GM19452 (cell line): Measurements from ENCODE around the gene TMEM214.

ENCODE experiments used
- ATAC-seq: cut with Tn5 transposase; IDR thresholded peaks from one replicate; pipeline ENCODE4 v1.9.1; 2021; ENCODE audit not compliant: unreplicated experiment

The TMEM214 gene

DNA sequence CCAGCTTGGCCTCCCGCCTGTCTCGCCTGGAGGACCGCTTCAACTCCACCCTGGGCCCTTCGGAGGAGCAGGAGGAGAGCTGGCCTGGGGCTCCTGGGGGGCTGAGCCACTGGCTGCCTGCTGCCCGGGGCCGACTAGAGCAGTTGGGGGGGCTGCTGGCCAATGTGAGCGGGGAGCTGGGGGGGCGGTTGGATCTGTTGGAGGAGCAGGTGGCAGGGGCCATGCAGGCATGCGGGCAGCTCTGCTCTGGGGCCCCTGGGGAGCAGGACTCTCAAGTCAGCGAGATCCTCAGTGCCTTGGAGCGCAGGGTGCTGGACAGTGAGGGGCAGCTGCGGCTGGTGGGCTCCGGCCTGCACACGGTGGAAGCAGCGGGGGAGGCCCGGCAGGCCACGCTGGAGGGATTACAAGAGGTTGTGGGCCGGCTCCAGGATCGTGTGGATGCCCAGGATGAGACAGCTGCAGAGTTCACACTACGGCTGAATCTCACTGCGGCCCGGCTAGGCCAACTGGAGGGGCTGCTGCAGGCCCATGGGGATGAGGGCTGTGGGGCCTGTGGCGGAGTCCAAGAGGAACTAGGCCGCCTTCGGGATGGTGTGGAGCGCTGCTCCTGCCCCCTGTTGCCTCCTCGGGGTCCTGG lies 50.1 kb downstream of the TMEM214 start:
- no peak for ATAC-seq

DNA sequence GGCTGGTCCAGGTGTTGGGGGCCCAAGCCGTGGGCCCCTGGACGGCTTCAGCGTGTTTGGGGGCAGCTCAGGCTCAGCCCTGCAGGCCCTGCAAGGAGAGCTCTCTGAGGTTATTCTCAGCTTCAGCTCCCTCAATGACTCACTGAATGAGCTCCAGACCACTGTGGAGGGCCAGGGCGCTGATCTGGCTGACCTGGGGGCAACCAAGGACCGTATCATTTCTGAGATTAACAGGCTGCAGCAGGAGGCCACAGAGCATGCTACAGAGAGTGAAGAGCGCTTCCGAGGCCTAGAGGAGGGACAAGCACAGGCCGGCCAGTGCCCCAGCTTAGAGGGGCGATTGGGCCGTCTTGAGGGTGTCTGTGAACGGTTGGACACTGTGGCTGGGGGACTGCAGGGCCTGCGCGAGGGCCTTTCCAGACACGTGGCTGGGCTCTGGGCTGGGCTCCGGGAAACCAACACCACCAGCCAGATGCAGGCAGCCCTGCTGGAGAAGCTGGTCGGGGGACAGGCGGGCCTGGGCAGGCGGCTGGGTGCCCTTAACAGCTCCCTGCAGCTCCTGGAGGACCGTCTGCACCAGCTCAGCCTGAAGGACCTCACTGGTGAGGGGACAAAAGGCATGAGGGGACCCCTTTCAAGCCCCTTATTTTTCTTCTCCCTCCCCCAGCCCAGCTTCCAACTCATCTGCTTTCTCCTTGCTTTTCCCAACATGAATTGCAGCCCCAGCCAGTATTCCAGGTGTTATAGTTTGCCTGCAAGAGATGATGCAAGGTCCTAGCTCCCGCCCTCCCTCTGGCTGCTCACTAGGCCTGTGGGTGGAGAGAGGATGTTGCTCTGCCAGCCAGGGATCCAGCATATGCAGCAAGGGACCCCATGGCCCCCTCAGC lies 50.9 kb downstream of the TMEM214 start:
- ATAC-seq = no peak

DNA sequence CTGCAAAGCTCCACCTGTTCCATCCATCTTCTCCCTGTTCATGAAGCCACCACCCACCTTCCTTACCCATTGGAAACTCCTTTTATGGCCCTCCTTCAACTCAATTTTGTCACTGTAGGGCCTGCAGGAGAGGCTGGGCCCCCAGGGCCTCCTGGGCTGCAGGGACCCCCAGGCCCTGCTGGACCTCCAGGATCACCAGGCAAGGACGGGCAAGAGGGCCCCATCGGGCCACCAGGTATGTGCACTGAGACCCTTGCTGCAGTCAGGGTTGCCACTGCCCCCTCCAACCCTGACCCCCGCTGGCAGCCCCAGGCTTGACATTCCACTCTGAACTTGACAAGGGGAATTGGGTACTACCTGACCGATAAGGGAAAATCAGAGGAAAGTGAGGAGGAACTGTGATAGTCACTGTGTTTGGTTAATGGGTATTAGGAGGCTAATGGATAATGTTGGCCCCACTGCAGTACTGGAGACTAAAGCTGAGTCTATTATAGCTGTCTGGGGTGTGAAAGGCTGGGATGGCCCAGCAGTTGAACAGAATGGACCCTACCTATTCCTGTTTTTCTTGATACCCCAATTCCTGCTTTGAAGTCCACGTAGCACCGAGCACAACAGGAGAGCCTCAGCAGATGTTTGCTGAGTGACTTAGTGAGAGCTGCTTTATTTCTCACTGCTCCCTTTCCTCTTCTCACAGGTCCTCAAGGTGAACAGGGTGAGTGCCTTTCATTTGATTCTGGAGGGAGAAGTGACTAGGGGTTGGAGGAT lies 51.7 kb downstream of the TMEM214 start:
- no peak for ATAC-seq

- no peak for ATAC-seq
Observed at GRCh38 chr2:27085062-27085672, 52.4 kb downstream of the TMEM214 start.

DNA sequence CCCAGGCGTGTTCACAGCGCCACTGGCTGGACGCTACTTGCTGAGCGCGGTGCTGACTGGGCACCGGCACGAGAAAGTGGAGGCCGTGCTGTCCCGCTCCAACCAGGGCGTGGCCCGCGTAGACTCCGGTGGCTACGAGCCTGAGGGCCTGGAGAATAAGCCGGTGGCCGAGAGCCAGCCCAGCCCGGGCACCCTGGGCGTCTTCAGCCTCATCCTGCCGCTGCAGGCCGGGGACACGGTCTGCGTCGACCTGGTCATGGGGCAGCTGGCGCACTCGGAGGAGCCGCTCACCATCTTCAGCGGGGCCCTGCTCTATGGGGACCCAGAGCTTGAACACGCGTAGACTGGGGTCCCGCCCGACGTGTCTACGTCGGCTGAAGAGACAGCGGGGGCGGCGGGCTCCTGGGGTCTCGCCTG lies 52.9 kb downstream of the TMEM214 start:
- ATAC-seq = peak; percentile 3

GRCh38 chr2:27086090-27086723 lies 53.4 kb downstream of the TMEM214 start:
- ATAC-seq = peak; percentile 80

- peak; percentile 10 for ATAC-seq
Observed at GRCh38 chr2:27086724-27087593, 54.2 kb downstream of the TMEM214 start, which contains the start of gene KHK. Gene KHK, plus strand, starts transcription at chr2:27086772. Its CDS starts 488 bp downstream, at chr2:27087260.

DNA sequence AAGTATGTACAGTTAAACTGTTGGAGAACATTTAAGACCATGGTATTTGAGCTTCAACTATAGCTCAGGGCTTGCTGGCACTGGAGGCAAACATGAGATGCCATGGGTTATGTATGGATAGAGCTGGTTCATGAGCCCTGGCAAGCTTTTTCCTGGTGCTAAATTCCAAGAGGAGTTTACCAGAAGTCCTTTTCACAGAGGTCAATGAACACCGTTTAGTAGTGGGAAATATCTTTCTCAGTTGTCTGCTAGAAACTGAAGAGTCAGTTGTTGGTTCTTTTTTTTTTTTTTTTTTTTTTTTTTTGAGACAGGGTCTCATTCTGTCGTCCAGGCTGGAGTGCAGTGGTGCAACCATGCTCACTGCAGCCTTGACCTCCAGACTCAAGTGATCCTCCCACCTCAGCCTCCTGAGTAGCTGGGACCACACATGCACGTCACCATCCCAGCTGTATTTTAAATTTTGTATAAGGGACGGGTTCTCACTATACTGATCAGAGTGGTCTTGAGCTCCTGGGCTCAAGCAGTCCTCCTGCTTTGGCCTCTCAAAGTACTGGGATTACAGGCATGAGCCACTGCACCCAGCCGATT lies 55.2 kb downstream of the TMEM214 start:
- ATAC-seq = no peak

GRCh38 chr2:27088634-27089033 lies 55.9 kb downstream of the TMEM214 start:
- no peak for ATAC-seq

- ATAC-seq = no peak
Observed at GRCh38 chr2:27089111-27089954, 56.6 kb downstream of the TMEM214 start.
